Astrocyte of the spinal cord (primary cell): ENCODE measurements around the gene SNX10.
A peak's percentile ranks its signal among the peaks of the same experiment; 100 is the strongest.
"Not testable (repeated sequence)": the region's sequence is repeated elsewhere in the genome, so short reads cannot be mapped to it uniquely, and the experiment has no call there.

Source experiments
- DNase-seq: peaks from one replicate; pipeline ENCODE4 v3.0.0; 2011; ENCODE audit warnings: low read depth, low spot score
- H3K4me3 ChIP-seq: 2 replicates; pipeline ENCODE4 v1.5.1; 2011; ENCODE audit warnings: low read depth, mild to moderate bottlenecking, low read length, moderate library complexity
- CTCF ChIP-seq: IDR thresholded peaks from 2 replicates; pipeline ENCODE4 v1.5.1; 2012; ENCODE audit warnings: low read depth, mild to moderate bottlenecking, low read length, inconsistent platforms
- in situ Hi-C: cut with HindIII; loops from 2 replicates; pipeline ENCODE4 v1.10.0; 2017; ENCODE audit warnings: low sequenced_read_pairs

Gene SNX10

GRCh38 chr7:26291699-26292538 is at the start of gene SNX10:
SNX10 (plus strand) TSS chr7:26291862; CDS start chr7:26346443, 54,581 bp downstream.
- in situ Hi-C loops: no loop called here
- TF ChIP-seq CTCF: no peak
- peak within 1 kb of the TSS; percentile 34 for H3K4me3 ChIP-seq
- DNase-seq: no peak

GRCh38 chr7:26245150-26245549 is 46.5 kb upstream of the SNX10 start:
- no peak for TF ChIP-seq CTCF
- no peak for DNase-seq
- in situ Hi-C loops: no loop called here
- H3K4me3 ChIP-seq: no peak overlapping the region

- H3K4me3 ChIP-seq: no peak overlapping the region
- no peak for TF ChIP-seq CTCF
- in situ Hi-C loops: no loop called here
- no peak for DNase-seq
Measured at GRCh38 chr7:26250239-26250638, 41.4 kb upstream of the SNX10 start.

GRCh38 chr7:26261866-26262265 is 29.8 kb upstream of the SNX10 start:
- in situ Hi-C loops, DNase-seq: not testable (repeated sequence)

GRCh38 chr7:26265065-26265464 is 26.6 kb upstream of the SNX10 start:
- no peak for TF ChIP-seq CTCF
- in situ Hi-C loops: no loop called here
- DNase-seq: no peak
- H3K4me3 ChIP-seq: no peak overlapping the region

More at GRCh38 chr7:26261866-26262265, 29.8 kb upstream of the SNX10 start:
- H3K4me3 ChIP-seq: not testable (repeated sequence)

- TF ChIP-seq CTCF: no peak
- DNase-seq: no peak
- in situ Hi-C loops: no loop called here
- H3K4me3 ChIP-seq: no peak overlapping the region
Measured at GRCh38 chr7:26265499-26266075, 26.1 kb upstream of the SNX10 start.

- no peak overlapping the region for H3K4me3 ChIP-seq
- no peak for TF ChIP-seq CTCF
- in situ Hi-C loops: no loop called here
- DNase-seq: no peak
Measured at GRCh38 chr7:26267601-26268166, 24.0 kb upstream of the SNX10 start.
